SU-DHL-6 (cell line): ENCODE measurements around the gene FANK1.
"Not testable (repeated sequence)": the region's sequence is repeated elsewhere in the genome, so short reads cannot be mapped to it uniquely, and the experiment has no call there.

Experiments used
- CTCF ChIP-seq: fragments of 200-600 bp; sonication (generic); IDR thresholded peaks from one replicate; pipeline ENCODE4 v1.5.1; 2017; ENCODE audit warnings: antibody characterized with exemption, mild to moderate bottlenecking, low read length, moderate library complexity; ENCODE audit not compliant: insufficient read depth, poor library complexity, severe bottlenecking
- EZH2phosphoT487 ChIP-seq: fragments of 200-600 bp; sonication (generic), shearing (Covaris generic); conservative IDR thresholded peaks from 2 replicates; pipeline ENCODE4 v1.6.1; 2018; ENCODE audit warnings: mild to moderate bottlenecking, antibody characterized with exemption, low read length, moderate library complexity, mixed read lengths

DNA sequence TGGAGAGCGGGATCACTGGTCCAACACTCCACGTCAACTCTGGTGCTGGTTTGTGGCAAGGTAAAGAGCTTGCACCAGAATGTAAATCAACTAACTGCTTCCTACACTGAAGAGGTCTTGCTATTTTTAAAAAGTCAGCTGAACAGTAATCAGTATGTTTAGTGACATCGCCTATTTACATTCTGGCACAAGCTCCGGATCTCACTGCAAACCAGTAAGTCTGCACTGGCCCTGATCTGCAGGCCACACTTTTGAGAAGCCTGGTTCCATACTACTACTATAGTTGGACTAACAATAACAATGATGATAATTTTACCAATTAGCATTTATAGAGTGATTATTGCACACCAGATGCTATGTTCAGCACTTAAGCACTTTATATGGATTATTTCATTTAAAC is 6.9 kb upstream of the FANK1 start:
- not testable (repeated sequence) for TF ChIP-seq CTCF, EZH2phosphoT487
